H1 (cell line): Measurements from ENCODE around the gene TNS3. TPM values are rescaled to one million over a fixed set of nuclear protein-coding genes. Genes with fewer than 3 reads are reported as not detected.

ENCODE experiments used
- CTCF ChIA-PET: fragments of 300-600 bp; sonication (Branson Sonifier 250); formaldehyde crosslinking; loops from one replicate; lab custom pipeline; 2021; ENCODE audit not compliant: partially characterized antibody; lab: Charles Lee
- POLR2A ChIA-PET: fragments of 300-600 bp; sonication (Branson Sonifier 250); formaldehyde crosslinking; loops from one replicate; lab custom pipeline; 2021; ENCODE audit warnings: inconsistent platforms; ENCODE audit not compliant: partially characterized antibody; lab: Charles Lee
- DNase-seq, 2 experiments: peaks; one replicate each; pipeline versions ENCODE4 v3.0.0 to v3.0.0-alpha.2; 2010 to 2022; ENCODE audit warnings: low spot score in 2 of 2, low read depth in 1 of 2, mixed read lengths in 1 of 2
- FAIRE-seq: peaks from 2 replicates; lab custom pipeline; 2011; peaks lifted over from hg19 to GRCh38; lab: Jason Lieb, UNC
- H2AFZ ChIP-seq: 2 replicates; pipeline ENCODE4 v1.8.1; 2012; ENCODE audit warnings: low read length, inconsistent platforms
- H2AK5ac ChIP-seq: 2 replicates; pipeline ENCODE4 v1.6.1; 2013; ENCODE audit warnings: low read depth, low read length
- H2BK120ac ChIP-seq: replicated peaks from 2 replicates; pipeline ENCODE3; 2013; ENCODE audit warnings: low read depth, low read length, inconsistent platforms
- H2BK12ac ChIP-seq: 2 replicates; pipeline ENCODE4 v1.6.1; 2013; ENCODE audit warnings: low read depth, low read length
- H2BK15ac ChIP-seq: 2 replicates; pipeline ENCODE4 v1.6.1; 2013; ENCODE audit warnings: low read length
- H2BK20ac ChIP-seq: 2 replicates; pipeline ENCODE4 v1.6.1; 2013; ENCODE audit warnings: low read length
- H2BK5ac ChIP-seq: 2 replicates; pipeline ENCODE4 v1.6.1; 2013; ENCODE audit warnings: low read depth, low read length
- H3K14ac ChIP-seq: 2 replicates; pipeline ENCODE4 v1.6.1; 2013; ENCODE audit warnings: inconsistent platforms; ENCODE audit not compliant: insufficient read length
- H3K18ac ChIP-seq: 2 replicates; pipeline ENCODE4 v1.6.1; 2013; ENCODE audit warnings: low read length; ENCODE audit errors: extremely low read depth
- H3K23ac ChIP-seq: 2 replicates; pipeline ENCODE4 v1.6.1; 2013; ENCODE audit warnings: inconsistent platforms; ENCODE audit not compliant: insufficient read length
- H3K23me2 ChIP-seq: 2 replicates; pipeline ENCODE4 v1.6.1; 2013; ENCODE audit warnings: low read depth, low read length
- H3K27ac ChIP-seq: 2 replicates; pipeline ENCODE4 v1.6.1; 2011; ENCODE audit warnings: low read depth, low read length, inconsistent platforms
- H3K27me3 ChIP-seq, 4 experiments: replicated peaks in 1 of 4; 1 replicate in 1 of 4; 2 replicates in 3 of 4; pipeline versions ENCODE4 v1.6.1 to v1.8.1; 2011 to 2013; ENCODE audit warnings: low read length in 3 of 4, mild to moderate bottlenecking in 3 of 4, inconsistent platforms in 2 of 4, mixed read lengths in 2 of 4, moderate library complexity in 1 of 4; ENCODE audit not compliant: control insufficient read depth in 3 of 4, insufficient read depth in 3 of 4; ENCODE audit errors: extremely low read depth in 1 of 4
- H3K36me3 ChIP-seq, 4 experiments: 2 replicates each; pipeline versions ENCODE4 v1.6.1 to v1.8.1; 2011 to 2013; ENCODE audit warnings: mild to moderate bottlenecking in 4 of 4, low read length in 3 of 4, moderate library complexity in 2 of 4, control low read depth in 1 of 4, inconsistent platforms in 1 of 4; ENCODE audit not compliant: insufficient read depth in 4 of 4, control insufficient read depth in 2 of 4
- H3K4ac ChIP-seq: replicated peaks from 2 replicates; pipeline ENCODE3; 2013; ENCODE audit warnings: low read length, low read depth, mixed read lengths, inconsistent platforms; ENCODE audit not compliant: insufficient read length
- H3K4me1 ChIP-seq, 4 experiments: replicated peaks in 1 of 4; 1 replicate in 1 of 4; 2 replicates in 3 of 4; pipeline versions ENCODE4 v1.6.1 to v1.8.1; 2011 to 2013; ENCODE audit warnings: low read length in 3 of 4, inconsistent platforms in 2 of 4, mixed read lengths in 1 of 4; ENCODE audit not compliant: insufficient read depth in 4 of 4, control insufficient read depth in 3 of 4
- H3K4me2 ChIP-seq, 2 experiments: 2 replicates each; pipeline versions ENCODE4 v1.6.1 to v1.8.1; 2011 to 2013; ENCODE audit warnings: low read depth in 2 of 2, low read length in 2 of 2, control low read depth in 1 of 2, inconsistent platforms in 1 of 2, mild to moderate bottlenecking in 1 of 2; ENCODE audit not compliant: insufficient read depth in 1 of 2
- H3K4me3 ChIP-seq, 4 experiments: fragments of 200-600, 300-600 bp in 1 of 4; sonication (generic), shearing (Covaris generic), sonication (Bioruptor Twin) in 1 of 4; 2 replicates each; pipeline versions ENCODE4 v1.5.1 to v1.8.1; 2011 to 2016; ENCODE audit warnings: low read length in 4 of 4, low read depth in 3 of 4, control low read depth in 2 of 4, inconsistent platforms in 2 of 4, mild to moderate bottlenecking in 2 of 4, mixed read lengths in 1 of 4, moderate library complexity in 1 of 4; ENCODE audit not compliant: insufficient read depth in 2 of 4; ENCODE audit errors: extremely low read depth in 1 of 4
- H3K56ac ChIP-seq: replicated peaks from 2 replicates; pipeline ENCODE3; 2013; ENCODE audit warnings: low read depth, mild to moderate bottlenecking, mixed read lengths, low read length, inconsistent platforms; ENCODE audit not compliant: insufficient read length
- H3K79me1 ChIP-seq: 2 replicates; pipeline ENCODE4 v1.6.1; 2013; ENCODE audit warnings: low read depth, low read length, control low read depth
- H3K79me2 ChIP-seq, 2 experiments: 2 replicates each; pipeline versions ENCODE4 v1.6.1 to v1.8.1; 2012 to 2013; ENCODE audit warnings: low read length in 2 of 2, mild to moderate bottlenecking in 2 of 2, inconsistent platforms in 1 of 2; ENCODE audit not compliant: insufficient read depth in 2 of 2, control insufficient read depth in 1 of 2
- H3K9ac ChIP-seq, 4 experiments: replicated peaks in 1 of 4; 1 replicate in 1 of 4; 2 replicates in 3 of 4; pipeline versions ENCODE4 v1.6.1 to v1.8.1; 2011 to 2013; ENCODE audit warnings: low read depth in 3 of 4, low read length in 3 of 4, control low read depth in 2 of 4, mild to moderate bottlenecking in 2 of 4, moderate library complexity in 2 of 4, inconsistent platforms in 1 of 4; ENCODE audit errors: extremely low read depth in 1 of 4
- H3K9me3 ChIP-seq, 2 experiments: 2 replicates each; pipeline versions ENCODE4 v1.6.1 to v1.8.1; 2012 to 2013; ENCODE audit warnings: mild to moderate bottlenecking in 2 of 2, moderate library complexity in 2 of 2, control low read depth in 1 of 2, inconsistent platforms in 1 of 2, low read depth in 1 of 2, low read length in 1 of 2, mixed read lengths in 1 of 2; ENCODE audit not compliant: insufficient read depth in 2 of 2
- H4K20me1 ChIP-seq, 2 experiments: replicated peaks in 1 of 2; 2 replicates each; pipeline versions ENCODE3 to v1.8.1; 2011 to 2013; ENCODE audit warnings: inconsistent platforms in 2 of 2, low read length in 2 of 2, mild to moderate bottlenecking in 1 of 2; ENCODE audit not compliant: insufficient read depth in 2 of 2, control insufficient read depth in 1 of 2
- H4K5ac ChIP-seq: 2 replicates; pipeline ENCODE4 v1.6.1; 2013; ENCODE audit warnings: low read length, low read depth, mixed read lengths, inconsistent platforms; ENCODE audit not compliant: insufficient read length
- H4K8ac ChIP-seq: 2 replicates; pipeline ENCODE4 v1.8.0; 2013; ENCODE audit warnings: mild to moderate bottlenecking, moderate library complexity, low read length, inconsistent platforms; ENCODE audit not compliant: insufficient read depth; ENCODE audit errors: extremely low read depth
- H4K91ac ChIP-seq: replicated peaks from 2 replicates; pipeline ENCODE3; 2013; ENCODE audit warnings: low read length, mixed read lengths, inconsistent platforms; ENCODE audit not compliant: insufficient read length
- ASH2L ChIP-seq: fragments of 200-600, 300-600 bp; sonication (generic); IDR thresholded peaks from one replicate; pipeline ENCODE4 v1.7.1; 2017; ENCODE audit warnings: low read length
- BRCA1 ChIP-seq: IDR thresholded peaks from 2 replicates; pipeline ENCODE4 v1.6.1; 2012; ENCODE audit warnings: low read depth, low read length, improper control_type of control experiment
- CBX8 ChIP-seq: fragments of 300-800, 300-1000 bp; sonication (generic); IDR thresholded peaks from 2 replicates; pipeline ENCODE4 v1.7.1; 2016; ENCODE audit warnings: low read depth, low read length, borderline replicate concordance
- CHD1 ChIP-seq: IDR thresholded peaks from 2 replicates; pipeline ENCODE4 v1.6.1; 2012; ENCODE audit warnings: low read depth, low read length, improper control_type of control experiment
- FOSL1 ChIP-seq: IDR thresholded peaks from 2 replicates; pipeline ENCODE4 v1.6.1; 2011; ENCODE audit warnings: mild to moderate bottlenecking, low read depth, low read length, moderate library complexity; ENCODE audit not compliant: insufficient read depth
- NRF1 ChIP-seq: IDR thresholded peaks from 2 replicates; pipeline ENCODE4 v1.6.1; 2011; ENCODE audit warnings: mild to moderate bottlenecking, low read depth, low read length, improper control_type of control experiment
- POLR2AphosphoS5 ChIP-seq: IDR thresholded peaks from 2 replicates; pipeline ENCODE4 v1.6.1; 2011; ENCODE audit warnings: low read depth, low read length
- POU5F1 ChIP-seq: IDR thresholded peaks from 2 replicates; pipeline ENCODE4 v1.6.1; 2011; ENCODE audit warnings: low read depth, mild to moderate bottlenecking, low read length, moderate library complexity
- RNF2 ChIP-seq: fragments of 200-900, 300-1000 bp; sonication (generic); IDR thresholded peaks from 2 replicates; pipeline ENCODE4 v1.7.1; 2016; ENCODE audit warnings: borderline replicate concordance, low read depth, mild to moderate bottlenecking, antibody characterized with exemption, low read length; ENCODE audit not compliant: poor library complexity, severe bottlenecking; ENCODE audit errors: missing control alignments
- SAP30 ChIP-seq: fragments of 300-600 bp; sonication (generic); IDR thresholded peaks from 2 replicates; pipeline ENCODE4 v1.7.1; 2012; ENCODE audit warnings: low read length, moderate library complexity, mild to moderate bottlenecking, inconsistent platforms; ENCODE audit not compliant: insufficient read depth, insufficient replicate concordance
- SIRT6 ChIP-seq: IDR thresholded peaks from one replicate; pipeline ENCODE4 v1.7.1; 2012; ENCODE audit warnings: low read length, inconsistent platforms
- SIX5 ChIP-seq: IDR thresholded peaks from 2 replicates; pipeline ENCODE4 v1.6.1; 2011; ENCODE audit warnings: mild to moderate bottlenecking, low read depth, low read length
- SP1 ChIP-seq: IDR thresholded peaks from 2 replicates; pipeline ENCODE4 v1.6.1; 2011; ENCODE audit warnings: low read depth, low read length
- SUZ12 ChIP-seq: fragments of 200-600 bp; sonication (generic); IDR thresholded peaks from 2 replicates; pipeline ENCODE4 v1.6.1; 2012; ENCODE audit warnings: mild to moderate bottlenecking, inconsistent platforms, low read length, moderate library complexity, mixed read lengths
- ZNF274 ChIP-seq: IDR thresholded peaks from 2 replicates; pipeline ENCODE4 v1.7.0; 2012; ENCODE audit warnings: low read length, borderline replicate concordance; ENCODE audit errors: extremely low read depth
- WGBS, 2 experiments: shearing (Covaris generic) in 1 of 2; methylation state at CpG; one replicate each; pipeline versions ENCODE4 v1.1.6 to v1.1.7; 2013 to 2015; ENCODE audit warnings: low lambda C conversion rate in 2 of 2, mixed read lengths in 2 of 2, inconsistent platforms in 1 of 2, low coverage in 1 of 2, missing lambda C conversion rate in 1 of 2; ENCODE audit not compliant: insufficient replicate concordance in 2 of 2, insufficient coverage in 1 of 2, insufficient read length in 1 of 2; ENCODE audit errors: extremely low coverage in 1 of 2, missing lambda C conversion rate in 1 of 2; 5-methylcytosine and 5-hydroxymethylcytosine counted together
- polyA plus RNA-seq, 7 experiments: library from polyadenylated mRNA; depleted of rRNA in 3 of 7; stranded (reverse) in 5 of 7; unstranded in 2 of 7; fragments of >200 nt in 5 of 7; fragments of 200-250 nt in 2 of 7; gene quantifications; 1 replicate in 5 of 7; 2 replicates in 1 of 7; 4 replicates in 1 of 7; pipeline versions ENCODE4 v1.2.1 to v1.2.3, GENCODE V29; 2011 to 2013; ENCODE audit warnings: missing spikeins in 2 of 7, mixed read lengths in 2 of 7
- total RNA-seq: library from RNA; stranded (reverse); fragmentation: NEBNext Ultra II Directional; extraction: Animal tissue kit (Norgen Biotek cat#: 25700); gene quantifications from 2 replicates; pipeline ENCODE4 v1.2.1, GENCODE V29; 2021

TNS3 gene
- total and polyA plus RNA-seq, 2 of the 8 experiments (the other 6 are each of a cell fraction or from before 2014, with no cell fraction given) = 11.9 to 24.2 TPM

GRCh38 chr7:47258798-47259197 is 323.1 kb downstream of the TNS3 start:
- ChIA-PET POLR2A (no interaction called here), CTCF (interaction anchor here (1.2 kb wide), 1 partner anchor 13 kb away, joined by 4 read pairs; no protein-coding TSS in a partner anchor)
- Histone ChIP-seq H3K9ac (no peak overlapping the region), H2BK20ac (no peak overlapping the region), H3K14ac (no peak overlapping the region), H3K27me3 (peaks cover 0 to 6% (median 4%) of the 10 kb centered on the region in 4 experiments; a peak in 5 of 7 replicates), H3K4me1 (peaks cover 0 to under 1% (median under 1%) of the 10 kb centered on the region in 4 experiments; a peak in 2 of 7 replicates), H3K4me2 (no peak overlapping the region), H4K5ac (no peak overlapping the region), H3K79me2 (no peaks in the 10 kb centered on the region), H3K23me2 (peaks cover 9% of the 10 kb centered on the region; the same call in 1 of the 2 replicates), H4K20me1 (peaks cover 0 to 3% of the 10 kb centered on the region in 2 experiments), H3K56ac (no peak overlapping the region), H2AFZ (no peak overlapping the region), H3K36me3 (no peaks in the 10 kb centered on the region), H2BK15ac (no peak overlapping the region), H3K23ac (no peak overlapping the region), H2AK5ac (no peak overlapping the region), H4K8ac (no peak overlapping the region), H3K18ac (no peak overlapping the region), H4K91ac (no peak overlapping the region), H2BK12ac (no peak overlapping the region), H3K4ac (no peak overlapping the region), H2BK5ac (no peak overlapping the region), H3K4me3 (no peak overlapping the region), H2BK120ac (no peak overlapping the region), H3K27ac (no peak overlapping the region), H3K79me1 (no peaks in the 10 kb centered on the region), H3K9me3 (no peaks in the 10 kb centered on the region)
- DNase-seq (no peak), FAIRE-seq (no peak)
- 82% methylated on average over 2 of the region's 2 CpGs; no CpG with 5 or more reads in 1 of the 2 experiments for WGBS, 2 experiments
- TF ChIP-seq ZNF274 (no peak), FOSL1 (no peak), SP1 (no peak), BRCA1 (no peak), SUZ12 (no peak), RNF2 (no peak), SAP30 (no peak), SIRT6 (no peak), POU5F1 (no peak), NRF1 (no peak), SIX5 (no peak), POLR2AphosphoS5 (no peak), CHD1 (no peak), ASH2L (no peak), CBX8 (no peak)
